Stimulated activated CD8-positive, alpha-beta memory T cell treated with anti-CD3 and anti-CD28 coated beads, Interleukin-2, amount 100 ng/mL, for 48 hours (primary cell): ENCODE measurements around the gene CGB3.
"Not testable (repeated sequence)": the region's sequence is repeated elsewhere in the genome, so short reads cannot be mapped to it uniquely, and the experiment has no call there.

Experiments used
- DNase-seq, 2 donors: peaks; one replicate each; pipeline ENCODE4 v3.0.0-alpha.2; 2020; ENCODE audit warnings: low read depth in 2 of 2

CGB3 gene

GRCh38 chr19:49042666-49043065 lies 18.5 kb upstream of the CGB3 start:
- DNase-seq = not testable (repeated sequence)

GRCh38 chr19:49042177-49042576 lies 18.0 kb upstream of the CGB3 start:
- DNase-seq = no peak

- not testable (repeated sequence) for DNase-seq
Observed at GRCh38 chr19:49039736-49040135, 15.6 kb upstream of the CGB3 start.

- not testable (repeated sequence) for DNase-seq
Observed at GRCh38 chr19:49038557-49039276, 14.6 kb upstream of the CGB3 start.

- DNase-seq = not testable (repeated sequence)
Observed at GRCh38 chr19:49038111-49038510, 14.0 kb upstream of the CGB3 start.

GRCh38 chr19:49036815-49037214 lies 12.7 kb upstream of the CGB3 start, which contains the start of gene CGB1:
Gene CGB1 (minus strand): TSS chr19:49036895. CDS start chr19:49036711, 184 bp downstream.
- peak; percentile 59 to 60 for DNase-seq

GRCh38 chr19:49031642-49032301 lies 7.6 kb upstream of the CGB3 start, which contains the start of gene CGB2:
Gene CGB2 (plus strand): TSS chr19:49031890. CDS start chr19:49032096, 206 bp downstream.
- DNase-seq = peak; percentile 65 to 81

GRCh38 chr19:49030323-49030722 lies 6.2 kb upstream of the CGB3 start:
- DNase-seq = not testable (repeated sequence)

GRCh38 chr19:49029749-49030148 lies 5.6 kb upstream of the CGB3 start:
- DNase-seq = not testable (repeated sequence)

- not testable (repeated sequence) for DNase-seq
Observed at GRCh38 chr19:49028686-49029085, 4.6 kb upstream of the CGB3 start.

GRCh38 chr19:49025599-49025998 lies 1.5 kb upstream of the CGB3 start:
- not testable (repeated sequence) for DNase-seq

GRCh38 chr19:49025088-49025487 lies 955 bp upstream of the CGB3 start:
- DNase-seq = not testable (repeated sequence)

- no peak for DNase-seq
Observed at GRCh38 chr19:49022116-49022515, 2.0 kb downstream of the CGB3 start.

- no peak for DNase-seq
Observed at GRCh38 chr19:49020931-49021895, 2.9 kb downstream of the CGB3 start.

- DNase-seq = no peak
Observed at GRCh38 chr19:49020342-49020741, 3.8 kb downstream of the CGB3 start.

GRCh38 chr19:49019242-49019932 lies 4.7 kb downstream of the CGB3 start:
- DNase-seq = peak; percentile 43 to 63

GRCh38 chr19:49018388-49019241 lies 5.5 kb downstream of the CGB3 start:
- DNase-seq = not testable (repeated sequence)

- peak; percentile 46 to 50 for DNase-seq
Observed at GRCh38 chr19:49017666-49018351, 6.3 kb downstream of the CGB3 start.

- no peak for DNase-seq
Observed at GRCh38 chr19:49017041-49017665, 7.0 kb downstream of the CGB3 start, which contains the start of gene LHB. Gene LHB (minus strand): TSS chr19:49017091. CDS start chr19:49017081, 10 bp downstream.
